H1 (cell line): ENCODE results near the gene SOX12. TPM values are rescaled to one million over a fixed set of nuclear protein-coding genes. Genes with fewer than 3 reads are reported as not detected.

Experiments used
- CTCF ChIA-PET: fragments of 300-600 bp; sonication (Branson Sonifier 250); formaldehyde crosslinking; loops from one replicate; lab custom pipeline; 2021; ENCODE audit not compliant: partially characterized antibody; lab: Charles Lee
- POLR2A ChIA-PET: fragments of 300-600 bp; sonication (Branson Sonifier 250); formaldehyde crosslinking; loops from one replicate; lab custom pipeline; 2021; ENCODE audit warnings: inconsistent platforms; ENCODE audit not compliant: partially characterized antibody; lab: Charles Lee
- DNase-seq, 2 experiments: peaks; one replicate each; pipeline versions ENCODE4 v3.0.0 to v3.0.0-alpha.2; 2010 to 2022; ENCODE audit warnings: low spot score in 2 of 2, low read depth in 1 of 2, mixed read lengths in 1 of 2
- FAIRE-seq: peaks from 2 replicates; lab custom pipeline; 2011; peaks lifted over from hg19 to GRCh38; lab: Jason Lieb, UNC
- H2AFZ ChIP-seq: 2 replicates; pipeline ENCODE4 v1.8.1; 2012; ENCODE audit warnings: low read length, inconsistent platforms
- H2AK5ac ChIP-seq: 2 replicates; pipeline ENCODE4 v1.6.1; 2013; ENCODE audit warnings: low read depth, low read length
- H2BK120ac ChIP-seq: replicated peaks from 2 replicates; pipeline ENCODE3; 2013; ENCODE audit warnings: low read depth, low read length, inconsistent platforms
- H2BK12ac ChIP-seq: 2 replicates; pipeline ENCODE4 v1.6.1; 2013; ENCODE audit warnings: low read depth, low read length
- H2BK15ac ChIP-seq: 2 replicates; pipeline ENCODE4 v1.6.1; 2013; ENCODE audit warnings: low read length
- H2BK20ac ChIP-seq: 2 replicates; pipeline ENCODE4 v1.6.1; 2013; ENCODE audit warnings: low read length
- H2BK5ac ChIP-seq: 2 replicates; pipeline ENCODE4 v1.6.1; 2013; ENCODE audit warnings: low read depth, low read length
- H3K14ac ChIP-seq: 2 replicates; pipeline ENCODE4 v1.6.1; 2013; ENCODE audit warnings: inconsistent platforms; ENCODE audit not compliant: insufficient read length
- H3K18ac ChIP-seq: 2 replicates; pipeline ENCODE4 v1.6.1; 2013; ENCODE audit warnings: low read length; ENCODE audit errors: extremely low read depth
- H3K23ac ChIP-seq: 2 replicates; pipeline ENCODE4 v1.6.1; 2013; ENCODE audit warnings: inconsistent platforms; ENCODE audit not compliant: insufficient read length
- H3K23me2 ChIP-seq: 2 replicates; pipeline ENCODE4 v1.6.1; 2013; ENCODE audit warnings: low read depth, low read length
- H3K27ac ChIP-seq: 2 replicates; pipeline ENCODE4 v1.6.1; 2011; ENCODE audit warnings: low read depth, low read length, inconsistent platforms
- H3K27me3 ChIP-seq, 4 experiments: replicated peaks in 1 of 4; 1 replicate in 1 of 4; 2 replicates in 3 of 4; pipeline versions ENCODE4 v1.6.1 to v1.8.1; 2011 to 2013; ENCODE audit warnings: low read length in 3 of 4, mild to moderate bottlenecking in 3 of 4, inconsistent platforms in 2 of 4, mixed read lengths in 2 of 4, moderate library complexity in 1 of 4; ENCODE audit not compliant: control insufficient read depth in 3 of 4, insufficient read depth in 3 of 4; ENCODE audit errors: extremely low read depth in 1 of 4
- H3K36me3 ChIP-seq, 4 experiments: 2 replicates each; pipeline versions ENCODE4 v1.6.1 to v1.8.1; 2011 to 2013; ENCODE audit warnings: mild to moderate bottlenecking in 4 of 4, low read length in 3 of 4, moderate library complexity in 2 of 4, control low read depth in 1 of 4, inconsistent platforms in 1 of 4; ENCODE audit not compliant: insufficient read depth in 4 of 4, control insufficient read depth in 2 of 4
- H3K4ac ChIP-seq: replicated peaks from 2 replicates; pipeline ENCODE3; 2013; ENCODE audit warnings: low read length, low read depth, mixed read lengths, inconsistent platforms; ENCODE audit not compliant: insufficient read length
- H3K4me1 ChIP-seq, 4 experiments: replicated peaks in 1 of 4; 1 replicate in 1 of 4; 2 replicates in 3 of 4; pipeline versions ENCODE4 v1.6.1 to v1.8.1; 2011 to 2013; ENCODE audit warnings: low read length in 3 of 4, inconsistent platforms in 2 of 4, mixed read lengths in 1 of 4; ENCODE audit not compliant: insufficient read depth in 4 of 4, control insufficient read depth in 3 of 4
- H3K4me2 ChIP-seq, 2 experiments: 2 replicates each; pipeline versions ENCODE4 v1.6.1 to v1.8.1; 2011 to 2013; ENCODE audit warnings: low read depth in 2 of 2, low read length in 2 of 2, control low read depth in 1 of 2, inconsistent platforms in 1 of 2, mild to moderate bottlenecking in 1 of 2; ENCODE audit not compliant: insufficient read depth in 1 of 2
- H3K4me3 ChIP-seq, 4 experiments: fragments of 200-600, 300-600 bp in 1 of 4; sonication (generic), shearing (Covaris generic), sonication (Bioruptor Twin) in 1 of 4; 2 replicates each; pipeline versions ENCODE4 v1.5.1 to v1.8.1; 2011 to 2016; ENCODE audit warnings: low read length in 4 of 4, low read depth in 3 of 4, control low read depth in 2 of 4, inconsistent platforms in 2 of 4, mild to moderate bottlenecking in 2 of 4, mixed read lengths in 1 of 4, moderate library complexity in 1 of 4; ENCODE audit not compliant: insufficient read depth in 2 of 4; ENCODE audit errors: extremely low read depth in 1 of 4
- H3K56ac ChIP-seq: replicated peaks from 2 replicates; pipeline ENCODE3; 2013; ENCODE audit warnings: low read depth, mild to moderate bottlenecking, mixed read lengths, low read length, inconsistent platforms; ENCODE audit not compliant: insufficient read length
- H3K79me1 ChIP-seq: 2 replicates; pipeline ENCODE4 v1.6.1; 2013; ENCODE audit warnings: low read depth, low read length, control low read depth
- H3K79me2 ChIP-seq, 2 experiments: 2 replicates each; pipeline versions ENCODE4 v1.6.1 to v1.8.1; 2012 to 2013; ENCODE audit warnings: low read length in 2 of 2, mild to moderate bottlenecking in 2 of 2, inconsistent platforms in 1 of 2; ENCODE audit not compliant: insufficient read depth in 2 of 2, control insufficient read depth in 1 of 2
- H3K9ac ChIP-seq, 4 experiments: replicated peaks in 1 of 4; 1 replicate in 1 of 4; 2 replicates in 3 of 4; pipeline versions ENCODE4 v1.6.1 to v1.8.1; 2011 to 2013; ENCODE audit warnings: low read depth in 3 of 4, low read length in 3 of 4, control low read depth in 2 of 4, mild to moderate bottlenecking in 2 of 4, moderate library complexity in 2 of 4, inconsistent platforms in 1 of 4; ENCODE audit errors: extremely low read depth in 1 of 4
- H3K9me3 ChIP-seq, 2 experiments: 2 replicates each; pipeline versions ENCODE4 v1.6.1 to v1.8.1; 2012 to 2013; ENCODE audit warnings: mild to moderate bottlenecking in 2 of 2, moderate library complexity in 2 of 2, control low read depth in 1 of 2, inconsistent platforms in 1 of 2, low read depth in 1 of 2, low read length in 1 of 2, mixed read lengths in 1 of 2; ENCODE audit not compliant: insufficient read depth in 2 of 2
- H4K20me1 ChIP-seq, 2 experiments: replicated peaks in 1 of 2; 2 replicates each; pipeline versions ENCODE3 to v1.8.1; 2011 to 2013; ENCODE audit warnings: inconsistent platforms in 2 of 2, low read length in 2 of 2, mild to moderate bottlenecking in 1 of 2; ENCODE audit not compliant: insufficient read depth in 2 of 2, control insufficient read depth in 1 of 2
- H4K5ac ChIP-seq: 2 replicates; pipeline ENCODE4 v1.6.1; 2013; ENCODE audit warnings: low read length, low read depth, mixed read lengths, inconsistent platforms; ENCODE audit not compliant: insufficient read length
- H4K8ac ChIP-seq: 2 replicates; pipeline ENCODE4 v1.8.0; 2013; ENCODE audit warnings: mild to moderate bottlenecking, moderate library complexity, low read length, inconsistent platforms; ENCODE audit not compliant: insufficient read depth; ENCODE audit errors: extremely low read depth
- H4K91ac ChIP-seq: replicated peaks from 2 replicates; pipeline ENCODE3; 2013; ENCODE audit warnings: low read length, mixed read lengths, inconsistent platforms; ENCODE audit not compliant: insufficient read length
- GABPA ChIP-seq: IDR thresholded peaks from 2 replicates; pipeline ENCODE4 v1.6.1; 2011; ENCODE audit warnings: mild to moderate bottlenecking, low read length, moderate library complexity, borderline replicate concordance; ENCODE audit not compliant: insufficient read depth
- POLR2AphosphoS5 ChIP-seq: IDR thresholded peaks from 2 replicates; pipeline ENCODE4 v1.6.1; 2011; ENCODE audit warnings: low read depth, low read length
- WGBS, 2 experiments: shearing (Covaris generic) in 1 of 2; methylation state at CpG; one replicate each; pipeline versions ENCODE4 v1.1.6 to v1.1.7; 2013 to 2015; ENCODE audit warnings: low lambda C conversion rate in 2 of 2, mixed read lengths in 2 of 2, inconsistent platforms in 1 of 2, low coverage in 1 of 2, missing lambda C conversion rate in 1 of 2; ENCODE audit not compliant: insufficient replicate concordance in 2 of 2, insufficient coverage in 1 of 2, insufficient read length in 1 of 2; ENCODE audit errors: extremely low coverage in 1 of 2, missing lambda C conversion rate in 1 of 2; 5-methylcytosine and 5-hydroxymethylcytosine counted together
- polyA plus RNA-seq, 7 experiments: library from polyadenylated mRNA; depleted of rRNA in 3 of 7; stranded (reverse) in 5 of 7; unstranded in 2 of 7; fragments of >200 nt in 5 of 7; fragments of 200-250 nt in 2 of 7; gene quantifications; 1 replicate in 5 of 7; 2 replicates in 1 of 7; 4 replicates in 1 of 7; pipeline versions ENCODE4 v1.2.1 to v1.2.3, GENCODE V29; 2011 to 2013; ENCODE audit warnings: missing spikeins in 2 of 7, mixed read lengths in 2 of 7
- total RNA-seq: library from RNA; stranded (reverse); fragmentation: NEBNext Ultra II Directional; extraction: Animal tissue kit (Norgen Biotek cat#: 25700); gene quantifications from 2 replicates; pipeline ENCODE4 v1.2.1, GENCODE V29; 2021

Gene SOX12
- total and polyA plus RNA-seq, 2 of the 8 experiments (the other 6 are each of a cell fraction or from before 2014, with no cell fraction given), result 6.4 to 63.0 TPM

DNA sequence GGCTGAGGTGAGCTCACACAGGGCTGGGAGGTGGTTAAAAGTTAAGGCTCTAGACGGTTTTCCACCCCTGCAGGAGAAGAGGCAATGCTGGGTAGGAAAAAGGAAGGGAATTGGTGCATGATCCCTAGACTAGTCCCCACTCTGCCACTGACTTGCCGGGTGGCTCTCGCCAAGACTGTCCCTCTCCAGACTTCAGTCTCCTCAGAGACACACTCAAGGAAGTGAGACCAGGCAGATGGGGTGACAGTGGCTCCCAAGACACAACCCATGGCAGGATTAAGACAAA lies 47.9 kb upstream of the SOX12 start:
- H4K5ac ChIP-seq, result no peak overlapping the region
- H2BK5ac ChIP-seq, result no peak overlapping the region
- H3K4me3 ChIP-seq, result no peak overlapping the region
- H3K23ac ChIP-seq, result no peak overlapping the region
- H3K14ac ChIP-seq, result no peak overlapping the region
- H3K9me3 ChIP-seq, result no peaks in the 10 kb centered on the region
- H2AFZ ChIP-seq, result no peak overlapping the region
- no peak overlapping the region for H3K56ac ChIP-seq
- no peaks in the 10 kb centered on the region; the same call in 1 of the 2 replicates for H3K23me2 ChIP-seq
- FAIRE-seq (no peak), DNase-seq (no peak)
- H3K79me1 ChIP-seq, result no peaks in the 10 kb centered on the region; the same call in 1 of the 2 replicates
- no peak overlapping the region for H3K9ac ChIP-seq
- H3K27me3 ChIP-seq, result peaks cover 0 to 2% (median under 1%) of the 10 kb centered on the region in 4 experiments; a peak in 2 of 7 replicates
- H3K27ac ChIP-seq, result no peak overlapping the region
- 0 out of 4 replicates have a peak overlapping the region, but pooled peaks of 1 of the 2 experiments have one; percentile 65 for H3K4me2 ChIP-seq
- H3K79me2 ChIP-seq, result no peaks in the 10 kb centered on the region
- 0 out of 2 replicates have a peak overlapping the region, but pooled peaks have one; percentile 28 for H2AK5ac ChIP-seq
- H4K8ac ChIP-seq, result no peak overlapping the region
- H2BK120ac ChIP-seq, result no peak overlapping the region
- WGBS, 2 experiments, result 84% methylated on average over 3 of the region's 3 CpGs; no CpG with 5 or more reads in 1 of the 2 experiments
- no peak overlapping the region for H2BK20ac ChIP-seq
- no peak overlapping the region; the same call in 1 of the 2 replicates for H2BK12ac ChIP-seq
- H4K91ac ChIP-seq, result no peak overlapping the region
- ChIA-PET CTCF (interaction anchor here (1.1 to 6.7 kb wide), 11 partner anchors 10 to 124 kb away, joined by 3 to 63 read pairs (median 6); no protein-coding TSS in a partner anchor), POLR2A (interaction anchor here (1.8 to 6.1 kb wide), 5 partner anchors 9 to 53 kb away, joined by 5 to 61 read pairs (median 21); partner anchors contain the start of genes SOX12 and ZCCHC3)
- H3K36me3 ChIP-seq, result peaks cover 8 to 21% (median 13%) of the 10 kb centered on the region in 4 experiments; a peak in 7 of 8 replicates
- H3K4ac ChIP-seq, result no peak overlapping the region
- peaks cover 2 to 8% of the 10 kb centered on the region in 2 experiments for H4K20me1 ChIP-seq
- H3K18ac ChIP-seq, result no peak overlapping the region
- H3K4me1 ChIP-seq, result peaks cover 0 to 4% (median 4%) of the 10 kb centered on the region in 4 experiments; a peak in 4 of 7 replicates
- H2BK15ac ChIP-seq, result no peak overlapping the region
- TF ChIP-seq POLR2AphosphoS5, result no peak
- no peak for TF ChIP-seq GABPA
